ENCODE measurements around the gene CRYM.
"Not testable (repeated sequence)": the region's sequence is repeated elsewhere in the genome, so short reads cannot be mapped to it uniquely, and the experiment has no call there.

The CRYM gene

DNA sequence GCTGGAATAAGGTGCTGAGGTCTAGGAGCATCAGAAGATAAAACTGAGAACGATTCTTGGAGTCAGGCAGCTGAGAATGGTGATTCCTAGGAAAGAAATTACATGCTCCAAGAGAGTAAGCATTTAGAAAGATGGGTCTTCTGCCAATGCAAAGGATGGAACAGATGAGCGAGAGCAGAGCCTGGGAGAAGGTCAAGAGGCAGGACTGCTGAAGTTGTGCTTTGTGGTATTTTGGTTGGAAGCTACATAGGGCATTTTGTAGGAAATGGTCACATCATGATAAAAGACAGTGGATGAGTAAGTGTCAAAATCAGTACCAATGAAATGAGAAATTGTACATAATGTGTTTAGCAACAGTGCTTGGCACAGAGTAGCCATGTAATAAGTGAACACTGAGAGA, 1.4 kb upstream of the CRYM start:
- no peak for DNase-seq (ENCODE audit: low read depth)

DNA sequence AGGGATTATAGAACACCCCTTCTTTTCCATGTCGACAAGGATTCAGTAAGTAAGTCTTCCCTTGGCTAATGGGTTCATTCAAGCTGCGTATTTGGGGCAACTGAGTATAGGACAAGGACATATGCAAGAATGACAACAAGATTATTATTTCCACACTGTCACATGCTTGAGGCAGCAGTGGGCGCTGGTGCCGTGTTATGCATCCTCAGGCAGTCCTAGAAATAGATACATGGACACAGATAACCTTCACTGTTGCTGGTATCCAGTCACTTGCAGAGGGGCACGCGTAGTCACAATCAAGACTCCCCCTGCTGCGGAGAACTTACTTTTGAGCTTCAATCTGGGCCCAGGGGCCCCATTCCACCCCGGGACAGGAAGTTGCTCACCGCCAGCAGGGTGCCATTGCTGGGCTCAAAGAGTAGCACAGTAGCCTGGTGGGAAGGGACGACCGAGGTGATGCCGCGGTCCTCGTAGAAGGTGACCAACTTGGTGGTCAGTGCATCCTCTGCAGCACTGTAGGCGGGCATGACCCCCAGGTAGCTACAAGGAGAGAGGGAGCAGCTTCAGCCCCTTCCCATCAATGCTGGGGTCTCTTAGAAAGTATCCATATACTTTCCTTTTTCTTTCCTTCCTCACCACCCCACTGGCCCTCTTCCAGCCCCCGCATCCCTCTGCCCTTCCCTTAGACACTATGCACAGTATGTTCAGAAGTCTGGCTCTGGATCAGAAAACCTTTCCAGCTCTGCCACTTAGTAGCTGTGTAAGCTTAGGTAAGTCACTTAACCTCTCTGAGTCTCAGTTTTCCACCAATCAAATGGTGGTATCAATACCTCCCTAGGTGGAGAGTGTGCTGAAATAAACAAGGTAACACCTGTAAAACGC, 804 bp downstream of the CRYM start:
- no peak for DNase-seq (ENCODE audit: low read depth)

DNA sequence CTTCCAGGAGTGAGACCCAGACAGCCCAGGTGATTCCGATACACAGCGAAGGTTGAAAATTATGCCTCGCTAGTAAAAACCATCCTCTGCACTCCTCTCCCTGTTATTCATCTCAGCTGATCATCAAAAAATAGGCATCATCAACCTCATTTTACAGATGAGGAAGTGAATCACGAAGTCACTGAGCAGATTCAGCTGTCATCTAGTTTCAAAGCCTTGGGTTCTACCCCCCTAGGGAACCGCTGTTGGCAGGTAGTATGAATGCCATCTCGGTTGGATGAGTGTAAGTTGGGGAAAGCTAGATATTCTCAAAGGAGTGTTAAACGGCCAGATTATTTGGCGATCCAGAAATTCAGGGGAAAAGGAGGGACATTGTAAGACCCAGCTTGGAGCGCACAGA, 2.0 kb downstream of the CRYM start:
- no peak for DNase-seq (ENCODE audit: low read depth)

DNA sequence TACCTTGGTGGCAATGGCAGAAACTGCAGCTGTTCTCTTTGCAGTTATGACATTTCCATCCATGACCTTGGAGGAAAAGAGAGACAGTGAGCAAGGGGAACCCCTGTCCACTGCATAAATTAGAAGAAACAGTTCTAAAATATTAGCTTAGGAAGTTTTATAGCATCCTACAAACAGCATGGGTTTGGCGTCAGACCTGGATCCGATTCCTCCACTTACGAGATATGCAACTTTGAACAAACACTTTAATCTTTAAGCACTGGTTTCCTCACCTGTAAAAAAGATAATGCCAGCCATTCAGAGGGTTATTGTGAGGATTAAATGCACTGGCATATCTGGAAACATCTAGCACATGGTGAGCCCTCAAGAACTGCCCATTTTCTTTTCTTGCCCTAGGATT, 2.6 kb downstream of the CRYM start:
- DNase-seq (ENCODE audit: low read depth), result no peak

DNA sequence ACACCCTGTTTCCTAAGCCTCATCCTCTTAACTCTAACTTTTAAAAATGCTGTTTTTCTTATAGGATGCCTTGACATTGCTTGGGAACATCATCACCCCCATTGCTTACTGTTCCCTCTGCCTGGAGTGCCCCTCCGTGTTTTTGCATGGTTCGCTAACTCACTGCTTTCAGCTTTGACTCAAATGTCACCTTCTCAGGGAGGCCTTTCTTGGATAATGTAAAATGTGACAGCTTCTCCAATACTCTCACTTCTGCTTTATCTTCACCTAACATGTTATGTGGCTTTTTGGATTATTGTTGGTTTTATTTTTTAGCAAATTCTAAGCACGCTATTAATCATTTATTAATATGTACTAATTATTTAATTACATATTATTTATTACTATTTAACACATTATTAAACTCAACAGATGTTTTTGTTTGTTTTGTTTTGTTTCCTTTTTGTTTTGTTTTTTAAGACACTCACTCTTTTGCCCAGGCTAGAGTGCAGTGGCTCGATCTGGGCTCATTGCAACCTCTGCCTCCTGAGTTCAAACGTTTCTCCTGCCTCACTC, 3.8 kb downstream of the CRYM start:
- DNase-seq (ENCODE audit: low read depth), result no peak

DNA sequence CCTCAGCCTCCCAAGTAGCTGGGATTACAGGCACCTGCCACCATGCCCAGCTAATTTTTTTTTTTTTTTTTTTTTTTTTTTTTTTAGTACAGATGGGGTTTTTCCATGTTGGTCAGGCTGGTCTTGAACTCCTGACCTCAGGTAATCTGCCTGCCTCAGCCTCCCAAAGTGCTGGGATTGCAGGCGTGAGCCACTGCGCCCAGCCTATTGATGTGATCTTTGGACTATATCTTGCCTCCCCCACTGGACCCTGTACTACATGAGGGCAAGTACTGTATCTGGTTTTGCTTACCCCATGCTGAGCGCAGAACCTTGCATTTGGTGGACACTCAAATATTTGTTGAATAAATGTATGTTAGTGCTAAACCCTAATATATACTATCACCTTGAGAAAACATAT, 5.3 kb downstream of the CRYM start:
- not testable (repeated sequence) for DNase-seq (ENCODE audit: low read depth)

DNA sequence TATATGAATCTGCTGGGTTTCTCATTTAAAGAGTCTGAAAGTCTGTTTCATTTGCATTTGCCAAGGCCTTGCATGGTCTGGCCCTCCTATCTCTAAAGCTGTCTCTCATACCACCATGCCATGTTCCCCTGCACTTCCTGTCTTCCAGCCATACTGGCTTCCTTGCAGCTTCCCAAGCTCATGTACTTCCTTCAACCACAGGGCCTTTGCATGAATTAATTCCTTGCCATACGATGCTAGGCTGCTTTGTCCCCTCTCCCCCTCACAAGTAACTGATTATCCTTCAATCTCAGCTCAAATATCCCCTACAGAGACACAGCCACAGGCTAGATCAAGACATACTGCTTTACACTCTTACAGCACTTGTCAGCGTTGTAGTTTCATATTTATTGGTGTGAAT, 5.8 kb downstream of the CRYM start:
- DNase-seq (ENCODE audit: low read depth), result no peak

DNA sequence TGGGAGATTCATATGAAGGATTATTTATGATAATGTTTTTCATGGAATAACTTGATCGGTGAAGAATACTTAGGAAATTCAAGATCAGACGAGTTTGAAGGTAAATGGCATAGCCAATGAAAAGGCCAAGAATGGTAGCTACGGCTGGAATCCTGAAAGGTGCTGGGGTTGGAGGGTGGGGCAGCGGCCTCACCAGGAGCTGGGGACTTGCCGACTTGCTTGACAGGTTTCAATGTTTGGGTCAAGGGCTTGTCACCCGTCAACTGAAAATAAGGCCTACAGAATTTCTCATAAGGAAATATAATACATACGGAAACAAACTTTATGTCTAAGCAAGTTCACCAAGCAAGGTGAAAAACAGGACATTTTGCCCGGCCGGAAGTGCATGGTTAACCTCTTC, 9.9 kb downstream of the CRYM start:
- DNase-seq (ENCODE audit: low read depth), result no peak

DNA sequence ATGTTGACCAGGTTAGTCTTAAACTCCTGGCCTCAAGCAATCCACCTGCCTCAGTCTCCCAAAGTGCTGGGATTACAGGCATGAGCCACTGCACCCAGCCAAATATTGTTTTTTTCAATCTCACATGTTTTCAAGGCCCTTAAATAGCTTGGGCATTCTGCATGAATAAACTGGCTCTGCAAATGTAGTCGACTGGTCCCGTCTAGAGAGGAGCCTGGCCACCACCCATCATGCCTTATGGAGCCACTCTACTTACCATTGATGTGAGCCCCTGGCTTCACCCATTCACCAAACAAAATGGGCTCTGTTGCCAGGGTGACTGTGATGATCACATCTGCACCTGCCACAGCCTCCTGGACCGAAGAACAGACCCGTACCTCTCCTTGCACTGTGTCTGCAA, 10.8 kb downstream of the CRYM start:
- no peak for DNase-seq (ENCODE audit: low read depth)

DNA sequence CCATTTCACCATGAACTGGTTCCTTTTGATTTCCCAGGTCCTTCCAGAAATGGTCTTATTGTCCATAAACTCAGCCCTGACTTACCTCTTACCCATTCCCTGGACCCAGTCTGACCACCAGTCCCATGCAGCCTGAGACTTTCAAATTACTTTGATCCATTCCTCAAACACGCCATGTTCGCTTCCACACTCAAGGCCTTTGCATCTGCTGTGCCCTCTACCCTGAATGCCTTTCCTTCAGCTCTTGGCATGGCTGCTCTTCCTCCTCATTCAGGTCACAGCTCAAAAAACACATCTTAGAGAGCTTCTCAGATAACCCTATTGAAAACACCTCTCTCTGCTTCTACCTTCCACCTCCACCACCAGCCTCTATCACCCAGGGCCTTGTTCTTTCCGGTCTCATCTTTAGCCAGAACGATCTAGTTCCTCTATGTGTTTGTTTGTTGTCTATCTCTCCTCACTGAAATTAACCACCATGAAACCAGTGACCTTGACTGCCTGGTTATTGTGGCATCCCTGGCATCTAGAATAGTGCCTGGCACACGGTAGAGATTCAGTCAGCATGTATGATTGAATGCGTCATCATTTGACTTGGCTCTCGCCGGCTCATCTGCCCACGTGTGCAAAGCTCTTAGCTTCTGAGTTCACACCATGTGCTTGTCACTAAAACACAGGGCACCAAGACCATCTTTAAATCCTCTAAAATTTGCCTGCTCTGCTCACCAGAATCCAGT, 12.8 kb downstream of the CRYM start:
- DNase-seq (ENCODE audit: low read depth), result no peak

DNA sequence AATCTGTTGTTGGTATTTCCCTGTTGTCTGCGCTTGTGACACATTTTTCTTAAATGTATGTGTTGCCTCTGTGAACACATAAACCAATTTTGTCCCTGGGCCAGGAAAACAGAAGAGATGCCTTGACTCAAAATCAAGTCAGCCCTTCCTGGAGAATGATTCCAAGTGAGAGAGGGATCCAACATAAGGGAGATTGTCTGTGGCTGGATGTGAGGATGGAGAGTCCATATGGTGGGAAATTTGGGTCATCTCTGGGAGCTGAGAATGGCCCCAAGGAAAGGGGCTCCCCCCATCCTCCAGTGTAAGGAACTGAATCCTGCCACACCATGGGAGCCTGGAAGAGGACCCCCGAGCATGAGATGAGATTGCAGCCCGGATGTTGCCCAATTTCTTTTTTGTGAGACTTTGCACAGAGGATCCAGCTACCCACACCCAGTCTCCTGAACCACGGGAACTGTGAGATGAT, 13.5 kb downstream of the CRYM start:
- no peak for DNase-seq (ENCODE audit: low read depth)

DNA sequence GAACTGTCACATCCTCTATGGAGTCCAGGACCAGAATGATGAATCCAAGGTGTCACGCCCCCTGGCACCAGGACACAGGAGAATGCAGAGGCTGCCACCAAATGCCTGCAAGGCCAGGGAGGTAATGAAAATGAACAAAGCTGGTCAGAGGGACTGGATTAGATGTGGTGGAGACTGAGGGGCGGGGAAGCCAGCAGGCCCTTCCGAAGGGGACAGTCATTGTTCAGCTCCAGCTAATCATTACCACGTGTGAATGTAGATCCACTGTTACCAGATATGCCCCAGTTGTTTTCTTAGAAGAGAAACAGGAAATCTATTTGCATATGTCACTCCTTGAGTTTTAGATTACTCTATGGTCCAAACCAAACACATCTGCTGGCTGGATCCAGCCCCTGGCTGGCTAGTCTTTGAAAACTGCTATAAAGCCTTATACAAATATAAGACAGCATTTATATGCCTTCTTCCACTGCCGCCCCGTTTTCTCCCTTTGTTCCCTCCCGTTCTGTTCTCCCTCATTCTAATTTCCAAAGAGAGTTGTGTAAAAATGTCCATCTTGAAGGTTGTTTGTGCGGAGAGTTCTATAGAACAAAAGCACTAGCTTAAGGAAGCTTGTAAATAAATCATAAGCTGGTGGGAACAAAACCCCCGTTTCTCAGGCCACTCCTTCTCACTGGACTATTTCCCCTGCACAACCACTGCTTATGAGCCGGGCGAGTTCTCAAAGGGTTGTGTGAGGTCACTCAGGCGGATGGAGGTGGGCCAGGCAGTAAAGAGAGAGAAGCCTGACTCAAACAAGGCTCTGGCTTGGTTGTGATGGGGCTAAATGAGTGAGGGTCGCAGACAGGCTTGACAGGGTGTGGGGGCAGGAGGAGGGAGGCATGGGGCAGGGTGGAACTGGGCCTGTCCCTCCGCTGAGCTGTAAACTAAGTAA, 14.2 kb downstream of the CRYM start:
- no peak for DNase-seq (ENCODE audit: low read depth)

DNA sequence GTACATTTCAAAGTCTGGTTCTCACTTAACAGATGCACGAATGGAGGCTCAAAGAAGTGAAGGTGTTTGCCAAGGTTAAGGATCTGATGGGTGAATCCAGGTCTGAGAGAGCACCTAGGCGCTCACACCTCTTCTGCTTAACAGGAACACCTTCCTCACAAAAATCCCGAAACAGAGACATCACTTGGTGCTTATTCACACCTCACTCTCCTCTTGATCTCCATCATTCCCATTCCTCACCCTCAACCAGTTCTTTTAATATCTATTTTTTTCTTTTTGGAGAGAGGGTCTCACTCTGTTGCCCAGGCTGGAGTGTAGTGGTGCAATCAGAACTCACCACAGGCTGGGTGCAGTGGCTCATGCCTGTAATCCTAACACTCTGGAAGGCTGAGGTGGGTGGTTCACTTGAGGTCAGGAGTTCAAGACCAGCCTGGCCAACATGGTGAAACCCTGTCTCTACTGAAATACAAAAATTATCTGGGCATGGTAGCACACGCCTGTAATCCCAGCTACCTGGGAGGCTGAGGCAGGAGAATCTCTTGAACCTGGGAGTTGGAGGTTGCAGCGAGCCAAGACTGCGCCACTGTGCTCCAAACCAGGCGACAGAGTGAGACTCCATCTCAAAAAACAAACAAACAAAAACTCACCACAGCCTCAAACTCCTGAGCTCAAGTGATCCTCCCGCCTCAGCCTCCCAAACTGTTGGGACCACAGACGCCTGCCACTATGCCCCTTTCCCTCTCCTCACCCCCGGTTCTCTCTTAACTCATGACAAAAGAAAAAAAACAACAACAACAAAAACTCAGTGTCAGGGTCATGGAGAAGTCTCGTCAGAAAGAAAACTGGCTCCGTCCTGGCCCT, 15.1 kb downstream of the CRYM start:
- no peak for DNase-seq (ENCODE audit: low read depth)

DNA sequence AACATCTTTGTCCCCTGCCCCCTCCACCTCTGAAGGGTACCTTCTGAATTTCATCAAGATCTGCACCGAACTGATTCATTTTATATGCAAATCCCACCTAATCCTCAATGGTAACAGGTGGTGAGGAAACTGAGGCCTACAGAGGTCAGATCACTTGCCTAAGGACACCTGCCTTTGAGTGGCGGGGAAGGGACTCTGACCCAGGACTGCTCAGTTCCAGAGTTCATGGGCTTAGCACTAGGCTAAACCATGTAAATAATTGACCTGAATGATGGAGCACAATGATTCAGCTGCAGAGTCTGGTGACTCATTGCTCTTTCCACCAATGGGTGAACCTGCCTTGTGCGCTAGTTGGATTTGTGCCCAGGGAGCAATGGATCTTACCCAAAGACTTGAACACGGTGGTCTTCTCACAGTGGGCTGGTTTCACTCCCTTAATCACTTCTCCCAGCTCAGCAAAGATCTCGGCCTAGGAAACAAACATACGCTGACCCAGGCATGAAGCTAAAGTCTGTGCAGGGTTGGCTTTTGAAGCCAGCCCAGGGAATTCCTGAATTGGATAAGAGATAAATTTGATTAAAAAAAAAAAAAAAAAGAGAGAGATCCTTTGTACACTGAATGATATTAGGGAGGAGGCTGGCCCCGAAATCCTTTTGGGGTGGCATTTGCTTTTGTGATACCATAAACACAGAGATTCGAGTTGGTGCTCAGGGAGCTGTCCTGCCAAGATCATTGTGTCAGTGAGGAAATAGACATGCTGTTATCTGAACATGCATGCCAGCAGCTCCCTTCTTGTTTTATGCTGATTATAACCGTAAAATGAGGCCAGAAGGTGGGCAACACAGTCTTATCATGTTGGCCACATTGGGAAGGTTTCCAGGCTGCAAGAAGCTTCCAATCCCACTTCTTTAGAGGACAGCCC, 17.0 kb downstream of the CRYM start:
- DNase-seq (ENCODE audit: low read depth), result no peak

DNA sequence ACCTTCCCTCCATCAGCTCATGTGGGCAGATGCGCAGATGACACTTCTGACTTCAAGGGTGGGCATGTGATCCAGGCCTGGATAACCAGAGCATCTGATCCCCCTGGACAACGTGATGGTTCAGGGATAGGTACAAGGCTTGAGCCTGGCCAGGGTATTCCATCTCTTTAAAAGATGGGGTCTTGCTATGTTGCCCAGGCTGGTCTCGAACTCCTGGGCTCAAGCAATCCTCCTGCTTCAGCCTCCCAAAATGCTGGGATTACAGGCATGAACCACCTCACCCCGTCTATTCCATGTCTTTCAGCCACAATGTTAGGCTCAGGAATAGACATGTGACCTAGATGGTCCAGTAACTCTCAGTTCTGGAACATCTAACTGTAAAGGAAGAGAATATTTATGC, 20.8 kb downstream of the CRYM start:
- DNase-seq (ENCODE audit: low read depth), result no peak

DNA sequence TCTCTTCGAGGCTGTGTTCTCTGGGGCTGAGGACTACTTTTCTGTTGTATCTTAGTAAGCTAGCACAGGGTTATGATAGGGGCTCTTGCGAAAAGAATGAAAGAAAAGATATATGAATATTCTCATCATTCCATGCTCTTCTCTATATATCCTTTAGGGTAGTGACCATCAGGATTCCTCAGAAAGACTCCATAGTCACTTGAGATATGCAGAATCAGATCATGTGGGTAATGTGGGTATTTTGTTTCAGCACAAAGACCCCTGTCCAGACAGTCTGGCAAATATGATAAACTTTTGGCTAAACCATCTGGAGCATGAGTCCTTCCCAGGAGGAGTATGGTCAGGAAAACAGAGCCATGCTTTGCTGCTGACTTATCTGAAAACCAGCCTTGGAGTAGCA, 21.5 kb downstream of the CRYM start:
- DNase-seq (ENCODE audit: low read depth), result no peak

DNA sequence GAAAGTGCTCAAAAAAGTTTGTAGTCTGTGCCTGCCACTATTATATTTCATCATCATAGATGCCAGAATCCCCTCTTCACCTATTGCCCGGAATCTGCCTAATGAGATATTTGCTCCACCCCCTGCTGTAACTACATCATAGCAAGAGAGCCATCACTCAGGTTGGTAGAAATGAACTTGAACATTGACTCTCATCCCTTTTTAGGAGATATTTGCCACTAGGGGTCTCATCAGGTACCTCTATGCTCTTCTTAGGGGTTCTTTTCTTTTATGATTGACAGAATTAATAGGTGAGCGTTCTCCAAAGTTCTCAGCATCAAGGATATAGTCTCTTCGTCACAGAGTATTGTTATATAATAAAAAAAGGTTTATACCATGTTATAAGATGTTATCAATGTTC, 24.6 kb downstream of the CRYM start:
- no peak for DNase-seq (ENCODE audit: low read depth)

DNA sequence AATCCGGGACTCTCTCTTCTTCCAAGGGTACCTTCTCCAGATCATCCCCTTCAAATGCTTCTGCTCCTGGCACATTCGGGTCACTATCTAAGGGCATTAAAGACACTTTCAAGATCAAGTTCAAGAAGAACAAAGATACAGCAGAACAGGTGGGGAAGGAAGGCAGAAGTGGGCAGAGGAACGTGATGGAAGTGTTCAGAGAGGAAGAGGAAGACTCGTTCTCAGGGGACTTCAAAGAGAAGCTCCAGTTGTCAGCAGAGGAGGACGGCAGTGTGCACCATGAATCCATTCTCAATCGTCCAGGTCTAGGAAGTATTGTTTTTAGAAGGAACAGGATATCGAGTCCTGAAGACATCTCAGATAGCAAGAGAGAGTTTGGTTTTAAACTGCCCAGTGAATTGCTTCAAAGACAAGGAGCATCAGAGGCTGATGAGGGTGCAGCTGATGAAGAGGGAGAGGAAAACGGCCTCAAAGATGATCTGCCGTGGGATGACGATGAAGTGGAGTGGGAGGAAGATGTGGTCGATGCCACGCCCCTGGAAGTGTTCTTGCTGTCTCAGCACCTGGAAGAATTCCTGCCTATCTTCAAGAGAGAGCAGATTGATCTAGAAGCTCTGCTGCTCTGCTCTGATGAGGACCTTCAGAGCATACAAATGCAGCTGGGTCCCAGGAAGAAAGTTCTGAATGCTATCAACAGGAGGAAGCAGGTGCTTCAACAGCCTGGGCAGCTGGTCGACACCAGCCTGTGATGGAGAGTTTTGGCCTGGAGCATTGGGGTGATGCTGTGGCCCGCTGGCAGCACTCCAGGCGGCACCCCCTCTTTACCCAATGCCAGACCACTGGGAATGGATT, 27.8 kb downstream of the CRYM start:
- no peak for DNase-seq (ENCODE audit: low read depth)

DNA sequence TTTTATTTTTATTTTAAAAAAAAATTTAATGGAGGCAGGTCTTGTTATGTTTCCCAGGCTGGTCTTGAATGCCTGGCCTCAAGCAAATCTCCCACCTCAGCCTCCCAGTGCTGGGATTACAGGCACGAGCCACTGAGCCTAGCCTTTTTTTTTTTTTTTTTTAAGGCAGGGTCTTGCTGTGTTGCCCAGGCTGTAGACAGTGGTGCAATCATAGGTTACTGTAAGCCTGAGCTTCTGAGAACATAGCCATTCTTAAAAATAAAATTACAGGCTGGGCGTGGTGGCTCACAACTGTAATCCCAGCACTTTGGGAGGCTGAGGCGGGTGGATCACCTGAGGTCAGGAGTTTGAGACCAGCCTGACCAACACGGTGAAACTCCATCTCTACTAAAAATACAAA, 29.9 kb downstream of the CRYM start:
- DNase-seq (ENCODE audit: low read depth), result not testable (repeated sequence)

All from activated T-cell treated with anti-CD3 and anti-CD28 coated beads for 48 hours (primary cell).